ENCODE measurements around the gene E2F3. TPM values are rescaled to one million over a fixed set of nuclear protein-coding genes. Genes with fewer than 3 reads are reported as not detected.

Gene E2F3
- total RNA-seq, 4 donors from 2014 or later, result 3.5 to 5.1 (median 4.0) TPM

GRCh38 chr6:20402092-20402341, 338 bp downstream of the E2F3 start:
- Histone ChIP-seq H3K27ac (peak overlapping the region in 3 of 4 donors; percentile 87 to 91 (median 90)), H3K9me3 (no peaks in the 10 kb centered on the region), H3K27me3 (no peaks in the 10 kb centered on the region), H3K36me3 (no peaks in the 10 kb centered on the region), H3K4me3 (peak overlapping the region; percentile 52 to 80 (median 60)), H3K4me1 (peaks cover 0 to 22% (median 5%) of the 10 kb centered on the region in 4 donors)
- no peak for DNase-seq (ENCODE audit: low spot score in 2 of 2)
- 0% methylated on average over 15 of the region's 15 CpGs for WGBS, 2 donors
- TF ChIP-seq POLR2A (IDR thresholded peaks at IDR 0.05), result no peak
- TF ChIP-seq EP300 (IDR thresholded peaks at IDR 0.05), result no peak
- TF ChIP-seq CTCF (IDR thresholded peaks at IDR 0.05), result no peak

- Histone ChIP-seq H3K27me3 (no peaks in the 10 kb centered on the region), H3K9me3 (no peaks in the 10 kb centered on the region), H3K4me1 (peaks cover 0 to 22% (median 5%) of the 10 kb centered on the region in 4 donors), H3K36me3 (no peaks in the 10 kb centered on the region), H3K27ac (peak overlapping the region; percentile 77 to 91 (median 88)), H3K4me3 (peak overlapping the region; percentile 52 to 80 (median 60))
- TF ChIP-seq CTCF (IDR thresholded peaks at IDR 0.05), result no peak
- TF ChIP-seq EP300 (IDR thresholded peaks at IDR 0.05), result no peak
- no peak for TF ChIP-seq POLR2A (IDR thresholded peaks at IDR 0.05)
- peak in 1 of 2 donors; percentile 47 for DNase-seq (ENCODE audit: low spot score in 2 of 2)
- 1% methylated on average over 44 to 55 of the region's 73 CpGs for WGBS, 2 donors
Observed at GRCh38 chr6:20402342-20403069, 827 bp downstream of the E2F3 start.

GRCh38 chr6:20403070-20403765, 1.5 kb downstream of the E2F3 start:
- H3K27me3 ChIP-seq, result no peaks in the 10 kb centered on the region
- peak overlapping the region; percentile 77 to 91 (median 88) for H3K27ac ChIP-seq
- 0 to 2% methylated on average over 20 to 30 of the region's 72 CpGs for WGBS, 2 donors
- no peaks in the 10 kb centered on the region for H3K36me3 ChIP-seq
- H3K9me3 ChIP-seq, result no peaks in the 10 kb centered on the region
- peak; percentile 56 to 72 for DNase-seq (ENCODE audit: low spot score in 2 of 2)
- peaks cover 0 to 22% (median 5%) of the 10 kb centered on the region in 4 donors for H3K4me1 ChIP-seq
- TF ChIP-seq CTCF (IDR thresholded peaks at IDR 0.05) (no peak), POLR2A (IDR thresholded peaks at IDR 0.05) (no peak), EP300 (IDR thresholded peaks at IDR 0.05) (peak in 1 of 2 donors; percentile 54)
- H3K4me3 ChIP-seq, result peak overlapping the region; percentile 52 to 80 (median 60)

GRCh38 chr6:20403766-20404640, 2.3 kb downstream of the E2F3 start:
- Histone ChIP-seq H3K27me3 (no peaks in the 10 kb centered on the region), H3K4me1 (peaks cover 0 to 22% (median 5%) of the 10 kb centered on the region in 4 donors), H3K27ac (peak overlapping the region; percentile 77 to 91 (median 88)), H3K4me3 (peak overlapping the region; percentile 52 to 80 (median 60)), H3K9me3 (no peaks in the 10 kb centered on the region), H3K36me3 (no peaks in the 10 kb centered on the region)
- TF ChIP-seq EP300 (IDR thresholded peaks at IDR 0.05), result no peak
- no peak for TF ChIP-seq POLR2A (IDR thresholded peaks at IDR 0.05)
- TF ChIP-seq CTCF (IDR thresholded peaks at IDR 0.05), result no peak
- WGBS, 2 donors, result 1% methylated on average over 35 to 38 of the region's 38 CpGs
- peak in 1 of 2 donors; percentile 15 for DNase-seq (ENCODE audit: low spot score in 2 of 2)
